Mammary epithelial cell (primary cell): ENCODE data around the gene FIBCD1.

Experiments
- EZH2 ChIP-seq: IDR thresholded peaks from 2 replicates; pipeline ENCODE4 v1.6.1; 2012; ENCODE audit warnings: low read length, inconsistent platforms, borderline replicate concordance
- TF ChIP-seq, protein P1 (sequence below), 2 donors: IDR thresholded peaks in 1 of 2; conservative IDR thresholded peaks in 1 of 2; 2 replicates each; pipeline ENCODE4 v1.5.1; 2011 to 2012; ENCODE audit warnings: inconsistent platforms in 2 of 2, low read length in 2 of 2, mild to moderate bottlenecking in 2 of 2, control low read depth in 1 of 2, low read depth in 1 of 2; ENCODE audit not compliant: insufficient read depth in 1 of 2; ENCODE audit errors: extremely low read depth in 1 of 2

- TF ChIP-seq, protein P1, sequence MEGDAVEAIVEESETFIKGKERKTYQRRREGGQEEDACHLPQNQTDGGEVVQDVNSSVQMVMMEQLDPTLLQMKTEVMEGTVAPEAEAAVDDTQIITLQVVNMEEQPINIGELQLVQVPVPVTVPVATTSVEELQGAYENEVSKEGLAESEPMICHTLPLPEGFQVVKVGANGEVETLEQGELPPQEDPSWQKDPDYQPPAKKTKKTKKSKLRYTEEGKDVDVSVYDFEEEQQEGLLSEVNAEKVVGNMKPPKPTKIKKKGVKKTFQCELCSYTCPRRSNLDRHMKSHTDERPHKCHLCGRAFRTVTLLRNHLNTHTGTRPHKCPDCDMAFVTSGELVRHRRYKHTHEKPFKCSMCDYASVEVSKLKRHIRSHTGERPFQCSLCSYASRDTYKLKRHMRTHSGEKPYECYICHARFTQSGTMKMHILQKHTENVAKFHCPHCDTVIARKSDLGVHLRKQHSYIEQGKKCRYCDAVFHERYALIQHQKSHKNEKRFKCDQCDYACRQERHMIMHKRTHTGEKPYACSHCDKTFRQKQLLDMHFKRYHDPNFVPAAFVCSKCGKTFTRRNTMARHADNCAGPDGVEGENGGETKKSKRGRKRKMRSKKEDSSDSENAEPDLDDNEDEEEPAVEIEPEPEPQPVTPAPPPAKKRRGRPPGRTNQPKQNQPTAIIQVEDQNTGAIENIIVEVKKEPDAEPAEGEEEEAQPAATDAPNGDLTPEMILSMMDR (conservative IDR thresholded peaks at IDR 0.05 in 1 of 2, IDR thresholded peaks at IDR 0.05 in 1 of 2; ENCODE audit: extremely low read depth in 1 of 2, insufficient read depth in 1 of 2, low read depth in 1 of 2, low read length in 2 of 2), result no peak
- TF ChIP-seq EZH2, result no peak
These were observed 469 bp upstream of the FIBCD1 start for GRCh38 chr9:130939405-130940026.
